Measurements from ENCODE around the gene ISL1.

GRCh38 chr5:51398875-51399642 lies 15.8 kb downstream of the ISL1 start:
- TF ChIP-seq SIN3A (conservative IDR thresholded peaks at IDR 0.05 in 1 of 2, IDR thresholded peaks at IDR 0.05 in 1 of 2; ENCODE audit: low read depth in 1 of 2, low read length in 2 of 2) (no peak), CHD2 (IDR thresholded peaks at IDR 0.05; ENCODE audit: low read length) (no peak), CTCF (IDR thresholded peaks at IDR 0.05; ENCODE audit: control extremely low read depth in 1 of 3, insufficient read depth in 1 of 3, low read depth in 1 of 3, low read length in 3 of 3) (no peak), ZNF274 (IDR thresholded peaks at IDR 0.05; ENCODE audit: borderline replicate concordance, extremely low read depth, low read length) (no peak), TAF1 (IDR thresholded peaks at IDR 0.05; ENCODE audit: low read depth, low read length) (no peak), TBP (IDR thresholded peaks at IDR 0.05; ENCODE audit: low read depth, low read length) (no peak), EZH2 (IDR thresholded peaks at IDR 0.05; ENCODE audit: low read depth, low read length, severe bottlenecking) (peak; percentile 99)

Measured in H1 (cell line).